8988T (cell line): ENCODE measurements around the gene SERTAD2.

ENCODE experiments used
- DNase-seq: peaks from one replicate; pipeline ENCODE4 v3.0.0; 2011

Gene SERTAD2, protein sequence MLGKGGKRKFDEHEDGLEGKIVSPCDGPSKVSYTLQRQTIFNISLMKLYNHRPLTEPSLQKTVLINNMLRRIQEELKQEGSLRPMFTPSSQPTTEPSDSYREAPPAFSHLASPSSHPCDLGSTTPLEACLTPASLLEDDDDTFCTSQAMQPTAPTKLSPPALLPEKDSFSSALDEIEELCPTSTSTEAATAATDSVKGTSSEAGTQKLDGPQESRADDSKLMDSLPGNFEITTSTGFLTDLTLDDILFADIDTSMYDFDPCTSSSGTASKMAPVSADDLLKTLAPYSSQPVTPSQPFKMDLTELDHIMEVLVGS

DNA sequence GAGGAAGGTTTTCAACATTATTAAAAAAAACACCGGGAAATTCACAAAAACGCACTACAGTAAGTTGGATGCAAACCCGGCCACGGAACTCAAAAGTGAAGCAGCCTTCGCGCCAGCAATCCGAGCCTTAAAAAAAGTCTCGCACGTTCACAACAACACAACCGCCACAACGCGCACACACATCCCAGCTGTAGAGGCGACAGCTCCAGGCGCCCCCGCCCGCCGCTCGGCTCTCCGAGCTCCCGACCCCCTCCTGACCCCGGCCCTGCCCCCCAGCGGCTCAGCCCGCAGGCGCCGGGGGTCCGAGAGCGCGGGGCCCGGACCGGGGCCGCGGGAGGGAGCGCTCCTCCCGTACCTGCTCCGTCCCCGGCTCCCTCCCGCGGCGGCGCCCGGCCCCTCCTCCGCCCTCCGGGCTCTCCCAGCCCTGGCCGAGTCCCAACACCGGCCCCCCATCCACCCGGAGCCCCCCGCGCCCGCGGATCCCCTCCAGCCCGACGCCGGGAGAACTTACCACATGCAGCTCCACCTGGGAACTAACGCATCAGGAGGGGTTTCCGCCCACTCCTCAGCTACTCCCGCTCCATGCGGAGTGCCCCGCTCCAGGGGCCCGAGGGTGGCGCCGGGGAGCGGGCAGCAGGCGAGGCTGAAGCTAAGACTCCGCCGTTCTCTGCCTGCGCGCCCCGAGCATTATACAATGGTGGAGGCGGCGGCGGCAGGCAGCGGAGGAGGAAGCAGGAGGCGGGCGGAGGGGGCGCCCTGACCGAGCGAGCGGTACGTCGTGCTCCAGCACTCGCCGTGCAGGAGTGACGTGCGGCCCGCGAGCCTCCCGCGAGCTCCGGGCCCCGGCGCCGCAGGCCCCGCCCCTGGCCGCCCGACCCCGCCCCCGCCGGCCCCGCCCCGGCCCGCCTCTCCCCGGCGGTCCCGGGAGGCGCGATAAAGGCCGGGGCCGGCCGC is at the start of gene SERTAD2:
TSS of gene SERTAD2 (minus strand) at position 805 of the 954 bp plus-strand sequence. CDS start 17,042 bp downstream, outside the sequence.
- DNase-seq: peak; percentile 84

DNA sequence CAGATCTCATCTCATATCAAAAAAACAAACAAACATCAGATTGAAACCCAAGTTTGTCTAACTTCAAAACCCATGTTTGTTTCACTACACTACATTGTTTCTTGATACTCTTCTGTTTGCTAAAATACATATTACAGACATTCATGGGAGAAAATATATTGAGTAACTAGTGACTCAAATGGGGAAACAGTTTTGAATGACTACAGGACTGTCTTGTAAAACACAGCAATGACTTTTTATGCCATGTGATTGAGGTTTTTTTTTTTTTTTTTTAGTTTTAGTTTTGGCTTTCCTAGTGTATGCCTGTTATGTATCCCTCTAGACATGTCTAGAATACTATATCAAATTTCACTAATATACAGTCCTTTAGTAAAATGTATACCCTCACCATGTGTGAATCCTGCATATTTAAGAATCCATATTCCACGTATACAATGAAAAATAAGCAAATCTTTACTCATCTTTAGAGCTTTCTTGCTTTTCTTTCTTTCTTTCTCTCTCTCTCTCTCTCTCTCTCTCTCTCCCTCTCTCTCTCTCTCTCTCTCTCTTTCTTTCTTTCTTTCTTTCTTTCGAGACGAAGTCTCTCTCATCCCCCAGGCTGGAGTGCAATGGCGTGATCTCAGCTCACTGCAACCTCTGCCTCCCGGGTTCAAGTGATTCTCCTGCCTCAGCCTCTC is 46.6 kb upstream of the SERTAD2 start:
- no peak for DNase-seq

DNA sequence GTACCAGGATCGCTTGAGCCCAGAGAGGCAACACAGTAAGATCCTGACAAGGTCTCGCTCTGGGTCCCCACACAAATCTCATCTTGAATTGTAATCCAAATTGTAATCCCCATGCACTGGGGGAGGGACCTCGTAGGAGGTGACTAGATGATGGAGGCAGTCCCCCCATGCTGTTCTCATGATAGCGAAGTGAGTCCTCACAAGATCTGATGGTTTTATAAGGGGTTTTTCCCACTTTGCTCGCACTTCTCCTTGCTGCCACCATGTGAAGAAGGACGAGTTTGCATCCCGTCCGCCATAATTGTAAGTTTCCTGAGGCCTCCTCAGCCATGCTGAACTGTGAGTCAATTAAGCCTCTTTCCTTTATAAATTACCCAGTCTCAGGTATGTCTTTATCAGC is 46.0 kb upstream of the SERTAD2 start:
- no peak for DNase-seq

DNA sequence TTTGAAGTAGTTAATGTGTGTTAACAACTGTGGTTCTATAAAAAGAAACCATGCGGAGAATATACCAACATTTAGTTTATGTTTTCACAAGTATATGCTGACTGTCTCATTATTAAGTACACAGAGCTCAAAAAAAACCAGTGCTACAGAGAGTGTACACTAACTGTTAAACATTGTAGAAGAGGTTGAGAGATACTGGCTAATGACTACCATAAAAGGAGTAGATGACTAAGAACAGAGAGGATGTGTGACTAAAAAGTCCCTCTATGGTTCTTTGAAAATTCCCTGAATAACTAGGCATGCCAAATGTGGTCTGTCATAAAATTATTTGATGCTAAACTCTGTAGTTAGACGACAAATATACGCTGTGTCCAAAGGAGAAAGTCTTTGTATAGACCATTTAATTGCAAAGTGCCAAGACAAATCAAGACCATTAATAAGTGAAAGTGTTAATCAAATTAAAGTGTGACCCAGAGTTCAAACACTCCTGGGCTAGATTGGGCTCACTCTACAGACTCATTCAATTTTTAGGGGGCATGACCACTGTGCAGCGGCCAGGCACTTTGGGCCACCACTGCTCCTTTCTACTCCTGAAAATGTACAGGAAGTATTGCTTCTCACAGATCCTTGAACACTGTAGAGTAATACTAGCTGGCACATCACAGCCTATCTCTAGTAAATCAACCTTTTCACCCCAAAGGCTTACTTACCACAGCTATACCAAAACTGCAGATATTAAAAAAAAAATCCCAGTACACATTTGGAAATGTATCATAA is 45.1 kb upstream of the SERTAD2 start:
- DNase-seq: peak; percentile 18

DNA sequence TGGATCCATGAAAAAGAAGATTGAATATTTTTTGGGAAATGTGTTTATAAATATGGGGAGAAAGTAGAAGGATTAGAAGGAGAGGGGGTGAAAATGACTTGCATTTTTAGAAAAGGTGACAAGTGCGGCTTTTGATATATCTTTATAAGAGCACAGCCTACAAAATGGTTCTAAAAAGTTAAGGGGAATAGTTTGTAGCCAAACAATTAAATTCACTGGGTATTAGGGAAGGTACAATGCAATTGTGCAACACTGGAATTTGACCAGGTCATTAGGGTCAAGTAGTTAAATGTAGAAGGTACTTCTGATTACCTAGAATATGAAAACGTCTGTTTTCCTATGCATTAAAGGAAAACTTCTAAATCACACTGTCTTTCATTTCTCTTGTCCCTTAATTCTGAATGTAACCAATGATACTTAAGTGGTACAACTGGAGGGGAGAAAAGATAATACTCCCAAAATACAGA is 44.5 kb upstream of the SERTAD2 start:
- DNase-seq: no peak

DNA sequence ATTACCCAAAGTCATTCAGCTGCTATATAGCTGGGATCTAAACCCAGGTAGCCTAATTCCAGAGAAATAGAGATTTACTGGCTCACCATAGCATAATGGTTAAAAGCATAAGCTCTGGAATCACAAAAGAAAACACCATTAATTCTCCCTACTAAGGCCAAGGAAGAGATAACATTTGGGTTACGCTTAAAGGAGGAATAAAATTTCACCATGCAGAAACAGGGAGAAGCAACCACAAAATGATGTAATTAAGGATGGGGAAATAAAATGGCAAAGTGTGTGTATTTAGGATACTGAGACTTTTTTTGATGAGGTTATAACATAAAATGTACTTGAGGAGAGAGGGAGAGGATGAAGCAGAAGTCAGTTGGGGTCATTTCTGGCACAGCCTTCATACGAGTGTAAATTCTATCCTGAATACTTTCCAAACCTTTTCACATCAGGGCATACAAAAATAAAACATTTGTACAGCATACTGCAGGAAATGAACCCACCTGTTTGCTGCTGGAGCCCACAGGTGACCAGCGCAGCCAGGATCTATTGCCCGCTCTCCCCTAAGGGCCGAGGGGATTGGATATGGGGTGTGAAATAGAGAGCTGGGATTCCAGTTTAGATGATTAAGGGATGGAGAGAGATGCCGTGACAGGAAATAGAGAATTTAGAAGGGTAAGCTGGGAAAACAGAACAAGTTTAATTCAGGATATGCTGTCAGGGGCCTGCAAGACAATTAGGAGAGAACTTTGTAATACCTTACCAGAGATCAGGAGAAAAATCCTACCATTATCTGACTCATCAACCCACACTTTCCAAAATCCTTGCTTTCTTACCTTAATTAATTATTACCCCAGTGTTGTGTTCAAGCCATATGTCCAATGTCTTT is 43.8 kb upstream of the SERTAD2 start:
- no peak for DNase-seq

DNA sequence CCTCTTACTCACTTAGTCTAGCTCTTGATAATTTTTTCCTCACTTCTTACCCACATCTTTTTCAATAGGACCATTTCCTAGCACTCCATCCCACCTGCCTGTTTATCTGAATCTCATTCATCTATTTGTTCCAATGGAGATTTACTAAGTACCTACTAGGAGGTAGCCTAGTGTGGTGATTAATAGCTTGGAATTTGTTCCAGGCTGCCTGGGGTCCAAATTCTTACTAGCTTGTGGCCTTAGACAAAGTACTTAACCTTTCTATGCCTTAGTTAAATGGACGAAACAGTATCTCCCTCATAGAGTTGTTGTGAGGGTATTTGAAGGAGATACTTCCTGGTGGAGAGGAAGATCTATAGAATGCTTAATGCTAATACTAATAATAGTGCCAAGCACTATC is 42.9 kb upstream of the SERTAD2 start:
- DNase-seq: no peak

DNA sequence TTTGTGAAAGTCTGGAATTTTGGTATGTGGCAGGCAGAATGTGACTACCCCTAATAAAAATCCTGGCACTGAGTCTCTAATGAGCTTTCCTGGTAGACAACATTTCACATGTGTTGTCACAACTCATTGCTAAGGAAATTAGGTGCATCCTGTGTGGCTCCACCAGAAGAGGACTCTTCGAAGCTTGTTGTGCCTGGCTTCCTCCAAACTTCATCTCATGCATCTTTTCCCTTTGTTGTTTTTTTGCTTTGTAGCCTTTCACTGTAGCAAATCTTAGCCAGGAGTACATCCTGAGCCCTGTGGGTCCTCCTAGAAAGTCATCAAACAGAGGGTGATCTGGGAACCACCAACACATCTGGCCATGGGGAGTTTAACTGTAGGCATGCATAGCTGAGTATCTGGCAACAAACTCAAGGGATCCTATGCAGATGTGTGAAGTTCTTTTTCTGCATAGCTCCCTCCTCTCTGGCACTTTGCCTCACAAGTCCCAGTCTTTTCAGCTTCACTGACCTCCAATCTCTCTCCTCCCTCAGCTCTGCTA is 42.1 kb upstream of the SERTAD2 start:
- DNase-seq: no peak

DNA sequence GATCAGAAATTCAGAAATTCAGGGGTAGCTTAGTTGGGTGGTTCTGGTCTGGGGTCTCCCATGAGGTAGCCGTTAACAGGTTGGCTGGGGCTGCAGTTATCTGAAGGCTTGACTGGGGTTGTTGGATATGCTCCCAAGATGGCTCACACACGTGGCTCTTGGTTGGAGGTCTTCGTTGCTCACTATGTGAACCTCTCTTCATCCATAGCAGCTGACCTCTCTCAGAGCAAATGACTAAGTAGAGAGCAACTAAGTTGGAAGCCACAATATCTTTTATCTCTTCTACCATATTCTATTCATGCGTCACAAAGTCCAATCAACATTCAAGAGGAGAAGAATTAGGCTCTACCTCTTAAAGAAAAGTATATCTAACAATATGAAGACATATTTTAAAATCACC is 38.7 kb upstream of the SERTAD2 start:
- DNase-seq: no peak

DNA sequence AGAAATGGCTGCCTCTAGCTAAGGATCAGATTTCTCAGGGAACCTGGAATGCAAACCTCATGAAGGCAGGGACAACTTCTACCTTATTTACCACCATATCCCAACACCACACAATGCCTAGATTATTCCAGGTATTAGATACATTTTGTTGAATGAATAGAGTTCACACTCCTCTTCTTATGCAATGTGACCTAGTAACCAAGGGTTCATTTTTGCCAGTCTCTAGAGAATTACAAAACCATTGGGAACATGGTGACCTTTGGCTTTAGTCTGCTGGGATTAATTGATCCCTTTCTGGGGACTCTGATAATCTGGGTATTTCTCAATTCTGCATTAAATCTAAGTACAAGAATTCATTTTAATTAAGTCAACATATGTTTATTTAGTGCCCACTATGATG is 35.2 kb upstream of the SERTAD2 start:
- no peak for DNase-seq

DNA sequence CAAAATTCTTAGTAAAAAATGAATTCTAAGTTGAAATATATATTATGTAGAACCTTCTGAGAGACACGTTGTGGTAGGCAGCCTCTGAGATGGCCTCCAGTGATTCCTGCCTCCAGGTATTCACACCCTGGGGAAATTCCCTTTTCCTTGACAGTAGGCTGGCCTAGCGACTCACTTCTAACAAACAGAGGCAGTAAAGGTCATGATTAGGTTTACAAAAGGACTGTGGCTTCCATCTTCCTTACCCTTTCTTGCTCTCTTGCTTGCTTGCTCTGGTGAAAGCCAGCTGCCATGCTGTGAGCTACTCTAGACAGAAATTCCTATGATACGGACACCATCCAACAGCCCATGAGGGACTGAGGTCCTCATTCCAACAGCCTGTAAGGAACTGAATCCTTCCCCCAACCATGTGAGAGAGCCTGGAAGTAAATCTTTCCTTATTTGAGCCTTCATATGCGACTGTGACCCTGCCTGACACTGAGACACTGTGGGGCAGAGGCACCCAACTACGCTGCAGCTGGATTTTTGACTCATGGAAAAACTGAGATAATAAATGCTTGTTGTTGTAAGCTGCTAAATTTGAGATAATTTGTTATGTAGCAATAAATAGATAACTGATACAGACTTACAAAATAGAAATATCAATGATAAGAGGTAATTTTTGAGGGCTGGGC is 32.7 kb upstream of the SERTAD2 start:
- DNase-seq: no peak

DNA sequence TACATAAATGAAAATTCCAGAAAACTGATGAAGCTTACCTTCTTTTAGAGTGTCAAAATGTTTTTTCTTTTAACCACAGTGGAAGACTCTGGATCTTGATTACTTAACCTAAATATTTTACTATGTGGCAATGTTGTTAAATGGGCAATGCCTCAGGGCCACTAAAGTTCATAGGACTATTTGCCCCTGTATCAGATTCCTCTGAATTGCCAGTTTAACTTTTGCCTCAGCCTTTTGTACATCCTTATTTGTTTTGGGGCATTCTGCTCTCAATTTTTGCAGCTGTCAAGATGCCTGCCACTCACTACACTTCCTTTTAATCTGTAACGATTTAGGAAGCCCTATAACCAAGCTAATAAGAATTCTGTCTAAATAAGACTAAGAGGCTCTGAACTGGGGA is 31.7 kb upstream of the SERTAD2 start:
- no peak for DNase-seq

DNA sequence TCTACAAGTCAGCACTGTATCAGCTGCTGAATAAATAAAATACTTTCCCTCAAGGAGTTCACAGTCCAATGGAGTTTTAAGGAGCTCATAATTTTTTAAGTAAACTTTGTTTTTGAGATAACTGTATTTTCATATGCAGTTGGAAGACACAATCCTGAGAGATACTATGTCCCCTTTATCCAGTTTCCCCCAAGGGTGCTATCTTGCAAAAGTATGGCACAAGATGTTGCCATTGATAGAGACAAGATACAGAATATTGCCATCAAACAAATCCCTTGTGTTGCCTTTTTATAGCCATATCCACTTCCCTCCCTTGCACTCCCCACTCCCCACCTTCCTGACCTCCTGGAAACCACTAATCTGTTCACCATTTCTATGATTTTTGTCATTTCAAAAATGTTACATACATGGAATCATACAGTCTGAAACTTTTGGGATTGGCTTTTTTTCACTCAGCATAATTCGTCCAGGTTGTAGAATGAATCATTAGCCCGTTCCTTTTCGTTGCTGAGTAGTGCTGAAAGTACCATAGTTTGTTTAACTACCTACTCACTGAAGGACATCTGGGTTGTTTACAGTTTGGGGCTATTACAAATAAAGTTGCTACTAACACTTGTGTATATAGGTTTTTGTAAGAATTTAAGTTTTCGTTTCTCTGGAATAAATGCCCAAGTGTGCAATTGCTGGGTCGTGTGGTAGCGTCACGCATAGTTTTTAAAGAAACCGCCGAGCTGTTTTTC is 30.2 kb upstream of the SERTAD2 start:
- DNase-seq: no peak

DNA sequence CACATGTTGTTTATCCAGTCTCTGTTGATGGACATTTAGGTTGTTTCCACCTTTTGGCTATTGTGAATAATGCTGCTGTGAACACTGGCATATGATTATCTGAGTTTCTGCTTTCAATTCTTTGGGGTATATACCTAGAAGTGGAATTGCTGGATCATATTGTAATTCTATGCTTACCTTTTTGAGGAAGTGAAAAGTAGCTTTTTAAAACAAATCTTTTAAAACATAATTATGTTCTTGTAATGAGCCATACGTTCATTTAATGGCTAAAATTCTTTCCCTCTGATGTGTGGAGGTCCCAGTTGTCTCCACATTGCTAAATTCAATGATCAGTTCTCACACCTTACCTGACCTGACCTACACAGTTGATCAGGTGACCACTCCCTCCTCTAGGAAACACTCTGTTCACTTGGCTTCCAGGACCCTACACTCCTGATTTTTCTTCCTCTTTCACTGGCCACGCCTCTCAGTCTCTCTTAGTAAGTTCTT is 27.8 kb upstream of the SERTAD2 start:
- no peak for DNase-seq

DNA sequence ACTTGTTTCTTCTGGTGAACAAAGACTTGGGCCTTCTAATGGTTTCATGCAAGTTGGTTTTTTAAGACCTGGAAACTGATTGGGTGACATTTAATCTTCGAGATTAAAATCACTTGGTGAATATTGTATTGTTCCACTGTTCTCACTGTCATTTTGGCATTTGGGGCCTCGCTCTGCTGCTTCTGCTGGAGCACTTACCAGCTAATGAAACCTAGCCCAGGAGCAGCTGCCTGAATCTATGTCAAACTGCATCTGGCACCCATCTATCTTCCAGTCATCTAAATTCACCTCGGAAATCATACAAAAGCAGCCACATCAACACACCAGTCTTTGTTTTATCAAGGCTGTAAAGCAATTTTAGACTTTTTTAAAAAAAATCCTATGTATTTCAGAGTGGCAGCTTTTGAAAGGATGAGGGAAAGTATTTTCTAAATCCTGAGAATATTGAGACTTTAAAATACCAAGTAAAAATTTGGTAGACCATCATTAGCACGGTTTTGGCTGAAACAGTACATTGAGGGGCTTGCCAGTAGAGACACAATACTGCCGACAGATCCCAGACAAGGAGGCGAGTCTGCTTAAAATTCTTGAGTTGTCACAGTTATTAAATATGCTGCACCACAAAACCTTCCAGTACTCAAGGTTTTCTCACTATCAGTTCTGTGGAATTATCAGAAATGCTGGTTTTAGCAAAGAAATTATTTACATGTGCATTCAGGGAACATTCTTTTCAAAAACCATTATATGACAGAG is 26.1 kb upstream of the SERTAD2 start:
- DNase-seq: no peak

DNA sequence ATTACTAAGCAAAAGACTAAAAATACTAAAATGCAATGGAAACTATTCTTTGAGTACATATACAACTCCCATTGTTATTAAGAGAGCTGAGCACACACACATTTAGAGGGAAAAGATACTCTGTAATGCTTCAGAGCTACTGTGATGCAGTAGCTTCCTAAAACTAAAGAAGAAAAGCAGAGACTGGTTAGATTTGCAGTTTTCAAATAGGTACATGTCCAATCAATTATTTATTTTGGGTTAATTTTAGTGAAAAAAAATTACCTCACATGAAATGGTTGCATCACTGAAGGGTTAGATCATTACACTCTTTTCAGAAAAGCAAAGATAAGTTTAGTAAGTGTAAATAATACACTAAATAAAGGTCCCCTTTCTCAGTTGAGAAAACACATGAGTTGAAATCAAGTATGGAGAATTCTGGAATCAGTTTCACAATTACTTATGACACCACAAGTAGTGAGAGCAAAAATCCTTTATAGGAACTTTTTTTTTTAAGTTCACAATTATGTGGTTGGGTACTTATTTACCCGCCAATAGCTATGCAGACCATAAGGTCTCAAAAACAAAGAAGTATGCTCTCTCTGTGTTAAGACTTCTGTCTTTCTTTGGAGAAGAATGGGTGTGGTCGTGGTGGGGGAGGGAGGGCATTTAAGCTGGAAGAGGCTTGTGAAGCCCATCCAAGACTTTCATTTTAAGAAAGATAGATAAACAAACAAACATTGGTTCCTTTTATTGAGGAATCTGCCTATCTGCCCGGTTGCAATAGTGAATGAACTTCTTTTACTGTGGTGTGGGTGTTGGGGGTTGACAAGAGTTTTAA is 25.3 kb upstream of the SERTAD2 start:
- DNase-seq: no peak

DNA sequence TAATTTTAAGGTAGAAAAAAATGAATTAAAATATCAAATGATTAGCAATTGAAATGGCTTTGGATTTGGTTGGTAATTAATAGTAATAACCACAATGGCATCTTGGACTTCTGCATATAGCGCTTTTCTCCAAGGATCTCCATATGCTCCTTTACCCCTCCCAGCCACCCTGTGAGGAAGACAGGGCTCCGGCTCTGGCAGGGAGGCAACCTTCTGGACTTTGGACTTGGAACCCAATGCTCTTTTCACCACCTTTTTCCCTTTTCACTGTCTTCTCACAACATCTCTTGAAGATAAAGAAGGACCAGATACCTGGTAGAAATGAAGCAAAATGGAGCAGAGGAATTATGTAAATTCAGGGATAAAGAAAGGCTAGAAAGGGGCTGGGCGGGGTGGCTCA is 23.8 kb upstream of the SERTAD2 start:
- DNase-seq: no peak

DNA sequence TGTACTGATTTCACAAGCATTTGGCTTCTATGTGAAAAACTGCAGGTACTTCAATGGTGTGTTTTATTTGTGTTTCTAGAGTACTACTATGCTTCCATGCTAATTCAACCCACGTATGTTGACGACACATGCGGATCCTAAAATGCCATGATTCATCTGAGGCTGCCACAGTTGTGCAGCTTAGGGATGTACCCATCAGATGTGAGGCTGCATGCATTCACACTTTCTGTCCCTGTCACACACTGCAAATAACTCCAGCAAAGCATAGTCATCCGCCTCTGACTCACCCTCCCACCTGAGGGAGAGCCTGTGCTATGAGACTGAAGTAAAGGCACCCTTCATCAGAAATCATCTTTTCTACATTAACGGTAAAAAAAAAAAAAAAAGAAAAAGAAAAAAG is 22.1 kb upstream of the SERTAD2 start:
- DNase-seq: no peak
